Glomerular visceral epithelial cell (primary cell): Measurements from ENCODE around the gene PLA2G4A.

Experiments
- DNase-seq: peaks from one replicate; pipeline ENCODE4 v3.0.0-alpha.2; 2016; ENCODE audit errors: extremely low spot score

The PLA2G4A gene

DNA sequence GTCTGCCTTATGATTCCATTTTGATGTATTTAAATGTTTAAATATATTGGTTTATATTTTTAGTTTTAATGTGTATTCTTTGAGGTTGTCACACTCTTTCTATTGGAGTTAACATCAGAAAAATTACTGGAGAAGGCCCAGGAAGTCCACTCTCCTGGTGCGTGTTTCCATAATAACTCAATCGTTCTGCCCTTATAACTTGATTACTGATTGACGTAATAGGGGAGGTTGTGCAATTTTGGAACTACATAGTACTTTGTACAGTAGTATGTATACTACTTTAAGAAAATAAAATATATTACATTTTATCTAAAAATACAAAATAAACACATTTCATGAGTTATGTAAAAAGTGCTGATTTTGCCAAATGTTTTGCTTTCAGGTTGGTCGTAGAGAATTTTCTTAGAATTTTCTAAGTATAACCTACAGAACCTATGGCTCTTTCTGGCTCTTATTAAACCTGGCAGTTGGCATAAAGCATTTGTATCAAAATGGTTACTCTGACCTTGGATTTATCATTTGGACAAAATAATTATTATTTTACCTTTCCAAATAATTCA is 5.7 kb downstream of the PLA2G4A start:
- no peak for DNase-seq

DNA sequence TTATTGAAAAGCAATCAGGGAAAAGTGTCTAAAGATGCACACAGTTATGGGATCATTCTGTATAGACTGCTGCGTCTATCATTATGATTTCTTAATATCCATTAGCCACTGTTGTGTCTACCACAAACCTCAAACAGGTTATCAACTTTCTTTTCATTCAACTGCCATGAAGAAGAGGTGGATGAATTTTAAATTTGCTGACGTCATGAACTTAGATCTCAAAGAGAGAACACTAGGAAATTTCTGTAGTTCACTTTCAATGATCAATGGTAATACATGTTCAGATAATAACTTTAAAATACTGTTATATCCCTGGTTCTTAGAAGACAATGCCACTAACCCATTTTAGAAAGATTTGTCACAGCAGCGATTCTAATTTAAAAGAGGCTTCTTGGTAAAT is 6.7 kb downstream of the PLA2G4A start:
- DNase-seq: no peak

DNA sequence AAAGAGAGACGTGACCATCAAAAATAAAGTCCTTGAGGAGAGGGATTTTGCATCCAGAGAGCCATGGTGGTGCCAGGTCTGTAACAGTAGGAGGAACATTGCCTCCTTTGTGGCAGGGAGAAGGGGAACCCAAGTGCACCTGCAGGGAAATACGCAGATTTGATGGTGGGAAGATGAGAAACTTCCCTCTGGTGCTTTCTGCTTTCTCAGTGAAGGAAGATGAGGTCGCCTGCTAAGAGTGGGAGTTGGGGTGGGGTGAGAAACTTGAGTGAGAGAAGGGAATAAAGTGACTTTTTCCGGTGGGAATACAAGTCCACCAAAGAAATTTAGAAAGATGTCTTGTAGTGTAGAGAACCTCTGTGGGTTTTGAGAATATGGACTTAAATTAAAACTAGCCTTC is 9.1 kb downstream of the PLA2G4A start:
- no peak for DNase-seq

DNA sequence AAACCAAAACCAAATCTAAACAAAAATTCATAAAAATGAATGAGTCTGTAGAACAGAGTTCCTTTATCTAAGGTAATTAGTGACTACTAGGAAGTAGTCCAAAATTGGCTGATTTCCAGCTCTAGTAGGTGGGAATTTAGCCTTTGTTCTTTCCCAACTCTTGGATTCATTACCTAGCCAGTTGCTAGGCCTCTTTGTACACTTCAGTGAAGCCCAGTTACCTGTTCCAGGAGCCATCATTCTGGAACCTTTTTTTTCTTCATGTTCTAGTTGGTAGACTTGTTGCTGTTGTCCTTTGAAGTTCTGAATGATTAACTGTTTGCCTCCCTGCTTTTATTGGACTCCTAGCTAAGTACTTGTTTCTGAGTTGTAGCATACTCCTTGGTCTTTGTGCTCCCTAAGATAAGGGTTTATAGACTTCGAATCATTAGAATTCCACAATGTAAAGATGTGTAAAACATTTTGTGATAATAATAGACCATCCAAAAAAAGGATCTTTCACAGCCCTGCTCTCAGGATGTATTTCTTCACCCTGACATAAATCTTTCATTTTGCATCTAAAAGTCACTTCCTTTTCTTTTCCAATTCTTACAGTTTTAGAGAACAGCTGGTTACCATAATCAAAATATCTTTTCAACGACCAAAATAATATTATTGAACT is 9.8 kb downstream of the PLA2G4A start:
- DNase-seq: no peak

DNA sequence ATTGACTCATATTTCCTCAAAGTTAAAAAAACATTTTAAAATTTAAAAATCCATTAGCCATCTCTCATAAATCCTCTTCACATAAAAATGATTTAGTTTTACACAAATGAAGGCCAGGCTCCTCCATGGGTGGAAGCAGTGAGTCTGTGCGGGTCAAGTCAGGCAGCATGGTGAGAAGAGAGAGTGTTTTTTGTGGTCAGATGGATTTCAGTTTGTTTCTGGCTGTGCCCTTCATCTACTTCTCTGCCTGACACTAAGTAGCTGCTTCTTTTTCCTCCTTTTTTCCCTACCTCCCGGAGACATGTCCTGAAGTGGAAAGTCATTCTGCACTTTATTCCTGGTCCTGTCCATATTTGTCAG is 10.3 kb downstream of the PLA2G4A start:
- no peak for DNase-seq

DNA sequence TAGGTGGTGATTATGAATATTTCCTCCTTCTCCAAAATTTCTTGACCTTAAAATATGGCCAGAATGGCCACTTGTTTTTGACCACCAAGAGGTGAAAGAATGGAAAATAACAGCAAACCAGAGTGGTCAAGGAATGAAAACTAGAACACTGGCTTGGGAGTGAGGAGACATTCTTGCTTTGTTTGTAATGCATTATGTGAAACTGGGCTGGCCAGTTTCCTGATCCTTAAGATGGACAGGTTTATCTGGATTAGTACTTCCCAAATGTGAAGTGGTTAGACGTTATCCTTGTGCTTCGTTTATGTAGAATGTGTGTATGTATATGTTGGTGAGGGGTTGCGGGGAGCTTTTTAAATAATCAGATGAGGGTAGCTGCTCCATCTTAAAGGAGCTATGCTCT is 12.8 kb downstream of the PLA2G4A start:
- DNase-seq: no peak

DNA sequence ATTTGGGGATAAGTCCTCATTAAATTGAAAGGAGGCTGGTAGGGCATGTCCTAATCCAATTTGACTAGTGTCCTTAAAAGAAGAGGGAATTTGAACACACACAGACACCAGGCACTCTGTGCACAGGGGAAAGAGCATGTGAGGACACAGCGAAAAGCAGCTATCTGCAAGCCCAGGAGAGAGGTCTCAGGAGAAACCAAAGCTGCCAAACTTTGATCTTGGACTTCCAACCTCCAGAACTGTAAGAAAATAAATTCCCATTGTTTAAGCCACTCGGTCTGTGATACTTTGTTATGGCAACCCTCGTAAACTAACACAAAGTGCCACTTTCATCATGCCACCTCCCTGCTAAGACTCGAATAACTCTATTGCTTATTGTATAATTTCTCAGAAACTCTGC is 13.8 kb downstream of the PLA2G4A start:
- DNase-seq: no peak

DNA sequence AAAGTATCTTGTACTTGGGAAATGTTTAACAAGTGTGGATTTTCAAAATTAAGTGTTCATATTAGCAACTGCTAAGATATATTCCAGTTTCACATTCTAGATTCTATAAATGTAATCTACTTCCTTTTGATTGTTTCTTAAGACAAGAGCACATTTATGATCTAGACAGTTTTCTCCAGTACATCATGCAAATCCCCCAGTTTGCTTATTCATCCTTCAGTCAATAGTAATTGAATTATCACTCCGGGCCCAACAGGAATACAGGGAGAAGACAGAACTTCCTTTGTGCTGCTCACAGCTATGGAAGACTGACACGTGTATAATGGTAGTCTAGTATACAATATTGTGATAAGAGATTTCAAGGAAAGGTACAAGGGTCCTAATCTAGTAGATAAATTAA is 14.5 kb downstream of the PLA2G4A start:
- no peak for DNase-seq

DNA sequence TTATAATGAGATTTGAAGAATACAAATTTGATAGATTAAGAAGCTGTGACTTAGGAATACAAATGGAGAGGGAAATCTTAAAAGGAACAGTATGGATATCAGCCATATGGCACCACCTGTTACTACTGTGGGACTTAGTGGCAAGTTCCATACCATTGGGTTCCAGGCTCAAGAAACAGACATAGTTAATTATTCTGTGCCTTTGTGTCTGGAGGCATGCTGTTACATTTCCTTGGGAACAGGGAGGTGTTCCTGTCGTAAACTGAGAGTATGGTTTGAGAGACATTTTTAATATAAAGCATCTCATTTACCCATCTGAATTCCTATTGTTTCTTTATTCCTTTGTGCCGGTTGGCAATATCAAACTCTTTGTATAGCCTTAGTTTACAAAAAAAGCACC is 15.2 kb downstream of the PLA2G4A start:
- DNase-seq: no peak

DNA sequence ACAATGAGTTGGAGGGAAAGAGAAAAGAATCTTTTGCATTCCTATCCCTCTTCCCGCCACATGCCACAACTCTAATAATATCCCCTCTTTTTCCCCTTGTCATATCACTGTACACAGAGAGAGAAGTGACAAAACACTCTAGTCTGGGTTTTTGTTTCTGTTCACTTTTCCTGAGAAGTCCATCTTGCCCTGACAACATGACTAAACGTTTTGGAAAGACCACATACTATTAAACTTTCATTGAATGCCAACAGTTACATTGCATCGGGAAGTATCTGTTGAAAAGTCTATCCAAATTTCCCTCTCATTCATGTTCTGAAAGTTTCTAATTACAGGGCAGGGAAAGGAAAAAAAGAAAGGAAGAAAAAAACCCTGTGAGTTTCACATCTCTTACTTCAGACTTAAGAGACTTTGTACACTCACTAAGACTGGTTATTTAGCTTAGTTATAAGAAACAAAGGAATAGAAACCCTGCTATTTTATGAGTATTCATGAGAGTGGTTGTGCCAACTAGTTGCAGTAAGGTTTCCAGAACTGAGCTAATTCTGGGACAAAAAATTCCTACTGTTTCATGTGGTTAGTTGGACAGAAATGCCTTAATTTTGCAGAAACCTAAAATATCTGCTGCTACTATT is 16.9 kb downstream of the PLA2G4A start:
- DNase-seq: no peak

DNA sequence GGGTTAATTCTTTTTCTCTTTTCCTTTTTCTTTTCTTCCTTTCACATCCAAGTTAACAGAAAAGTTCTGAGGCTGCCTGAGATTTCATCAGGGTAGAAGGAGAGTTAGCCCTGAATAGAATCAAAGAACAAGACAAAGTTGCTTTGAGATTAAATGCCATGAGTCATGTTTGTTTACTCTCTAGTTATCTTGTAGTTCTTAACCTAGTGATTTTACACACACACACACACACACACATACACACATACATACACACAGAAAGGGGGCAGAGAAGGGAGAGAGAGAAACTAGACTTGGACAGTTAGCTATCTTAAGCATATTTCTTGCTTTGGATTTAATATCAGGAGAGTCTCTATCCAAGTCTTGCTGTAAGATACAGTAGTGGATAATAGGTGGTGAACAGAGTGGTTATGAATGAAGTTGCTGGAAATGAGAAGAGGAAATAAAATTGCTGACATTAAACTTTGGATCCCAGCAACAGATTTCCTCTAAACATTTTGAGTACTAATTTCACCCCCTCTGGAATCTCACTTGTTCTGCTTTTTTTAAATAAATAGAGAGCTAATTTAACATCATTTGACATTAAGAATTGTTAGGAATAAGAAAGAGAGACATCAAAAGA is 19.9 kb downstream of the PLA2G4A start:
- DNase-seq: no peak

DNA sequence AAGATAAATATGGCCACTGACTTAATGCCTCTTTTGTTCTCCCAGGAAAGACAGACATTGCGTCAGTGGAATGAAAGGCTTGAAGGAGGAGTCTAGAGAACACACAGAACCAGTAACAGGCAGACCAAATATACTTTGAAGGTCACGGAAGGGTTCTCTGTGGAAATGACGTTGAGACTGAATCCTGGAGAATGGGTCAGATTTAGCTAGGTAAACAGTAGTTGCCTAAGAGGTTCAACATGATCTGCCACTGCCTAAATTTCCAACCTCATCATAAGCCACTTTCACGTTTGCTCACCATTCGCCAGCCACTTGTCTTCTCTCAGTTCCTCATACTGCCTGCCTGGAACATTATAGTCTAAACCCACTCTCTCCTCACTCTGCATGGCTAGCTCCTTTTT is 20.5 kb downstream of the PLA2G4A start:
- no peak for DNase-seq

DNA sequence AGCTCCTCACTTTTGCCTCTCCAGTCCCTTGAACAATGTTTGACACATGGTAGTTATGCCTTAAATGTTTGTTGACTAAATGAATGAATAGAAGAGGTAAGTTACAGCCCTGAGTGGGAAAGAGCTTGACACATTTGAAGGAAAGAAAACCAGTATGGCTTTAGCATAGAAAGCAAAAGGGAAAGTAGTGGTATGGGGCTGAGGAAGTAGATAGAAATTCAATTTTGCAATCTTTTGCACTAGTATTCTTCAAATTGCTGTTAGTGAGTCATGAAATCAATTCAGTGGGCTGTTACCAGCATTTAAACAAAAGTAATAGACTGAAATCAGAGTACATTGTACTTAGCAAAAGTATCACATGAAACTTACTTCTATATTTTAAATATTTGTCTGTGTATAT is 21.1 kb downstream of the PLA2G4A start:
- no peak for DNase-seq

DNA sequence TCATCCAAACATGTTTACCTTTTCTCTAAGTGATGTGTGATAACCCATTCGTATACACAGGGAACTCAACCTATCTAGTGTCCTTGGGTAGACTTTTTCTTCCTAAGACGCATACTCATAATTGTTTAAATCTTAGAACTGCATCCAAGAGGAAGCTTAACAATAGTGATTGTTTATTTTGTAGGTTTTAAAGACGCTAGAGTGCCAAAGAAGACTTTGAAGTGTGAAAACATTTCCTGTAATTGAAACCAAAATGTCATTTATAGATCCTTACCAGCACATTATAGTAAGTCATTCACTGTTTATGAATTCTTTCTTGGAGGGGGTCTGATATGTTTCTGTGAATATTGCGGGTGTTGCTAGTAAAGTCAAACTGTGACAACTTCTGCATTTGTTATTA is 25.4 kb downstream of the PLA2G4A start:
- no peak for DNase-seq

DNA sequence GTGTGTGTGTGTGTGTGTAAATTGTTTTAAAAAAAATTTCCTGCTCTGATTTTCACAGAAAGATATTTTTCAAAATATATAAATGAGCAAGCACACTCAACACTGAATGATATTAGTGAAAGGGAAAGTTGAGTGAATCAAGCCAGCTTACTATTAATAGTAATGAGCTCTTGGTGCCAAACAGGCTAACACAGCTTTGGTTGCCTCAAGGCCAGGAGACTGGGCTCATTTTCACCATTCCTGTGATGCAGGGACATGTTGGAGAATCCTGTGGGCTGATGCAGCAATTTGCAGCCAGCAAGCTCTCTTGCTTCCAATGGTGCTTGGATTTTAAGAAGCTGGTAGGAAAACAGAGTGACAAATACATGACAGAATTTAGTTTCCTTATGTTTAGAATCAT is 30.2 kb downstream of the PLA2G4A start:
- DNase-seq: no peak

DNA sequence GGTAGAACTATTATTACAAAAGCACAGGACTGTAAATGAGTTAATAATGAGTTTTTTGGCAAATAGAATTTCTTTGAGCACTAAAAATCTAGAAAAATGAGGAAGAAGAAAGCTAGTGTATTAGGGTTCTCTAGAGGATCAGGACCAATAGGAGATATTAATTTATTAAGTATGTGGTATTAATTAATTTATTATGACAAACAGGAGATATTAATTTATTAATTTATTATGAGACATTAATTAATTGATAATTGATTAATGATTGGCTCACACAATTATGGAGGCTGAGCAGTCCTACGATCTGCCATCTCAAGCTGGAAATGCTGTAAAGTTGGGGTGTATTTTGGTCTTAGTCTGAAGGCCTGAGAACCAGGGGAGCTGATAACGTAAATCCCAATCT is 31.2 kb downstream of the PLA2G4A start:
- no peak for DNase-seq

DNA sequence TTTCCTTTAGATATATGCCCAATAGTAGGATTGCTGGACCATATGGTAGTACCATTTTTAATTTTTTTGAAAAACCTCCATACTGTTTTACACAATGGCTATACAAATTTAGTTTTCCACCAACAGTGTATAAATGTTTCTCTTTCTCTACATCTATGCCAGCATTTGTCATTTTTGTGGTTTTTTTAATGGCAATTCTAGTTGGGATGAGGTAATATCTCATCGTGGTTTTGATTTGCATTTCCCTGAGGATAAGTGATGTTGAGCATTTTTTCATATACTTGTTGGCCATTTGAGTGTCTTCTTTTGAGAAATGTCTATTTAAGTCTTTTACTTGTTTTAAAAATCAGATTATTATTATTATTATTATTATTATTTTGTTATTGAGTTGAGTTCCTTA is 35.5 kb downstream of the PLA2G4A start:
- DNase-seq: peak; percentile 35

DNA sequence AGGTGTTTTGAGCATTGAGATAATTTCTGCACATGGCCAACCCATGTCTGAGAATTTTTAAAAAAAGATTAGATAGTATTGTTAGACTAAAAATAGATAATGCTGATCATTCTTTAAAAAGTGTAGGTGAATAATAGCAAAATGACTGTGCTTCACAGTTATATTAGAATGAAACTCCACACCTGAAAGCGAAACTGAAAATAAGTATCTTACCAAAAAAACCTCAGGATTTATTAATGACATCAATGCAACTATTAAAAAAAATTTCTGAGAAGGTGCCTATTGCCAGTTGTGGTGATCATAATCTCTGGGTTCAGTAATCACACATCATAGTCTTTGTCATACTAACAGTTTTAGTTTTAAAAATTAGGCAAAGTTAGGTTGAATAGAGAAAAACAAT is 36.5 kb downstream of the PLA2G4A start:
- DNase-seq: no peak

DNA sequence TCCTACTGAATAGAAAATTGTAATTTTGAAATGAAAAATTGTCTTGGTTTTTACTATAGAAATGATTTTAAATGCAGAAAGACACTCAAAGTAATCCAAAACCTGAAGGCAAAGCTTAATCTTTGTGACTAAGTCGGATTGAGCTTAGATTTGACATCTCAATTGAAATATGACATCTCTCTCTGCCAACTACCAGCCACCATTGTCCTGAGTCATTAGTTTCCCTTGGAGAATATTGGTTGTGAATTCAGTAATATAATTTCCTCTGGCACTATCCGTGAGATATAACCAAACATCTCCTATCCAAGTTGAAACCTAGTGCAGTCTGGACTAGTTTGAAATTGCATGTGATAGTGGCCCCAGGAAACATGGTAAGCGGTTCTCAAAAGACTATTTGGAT is 37.1 kb downstream of the PLA2G4A start:
- no peak for DNase-seq

DNA sequence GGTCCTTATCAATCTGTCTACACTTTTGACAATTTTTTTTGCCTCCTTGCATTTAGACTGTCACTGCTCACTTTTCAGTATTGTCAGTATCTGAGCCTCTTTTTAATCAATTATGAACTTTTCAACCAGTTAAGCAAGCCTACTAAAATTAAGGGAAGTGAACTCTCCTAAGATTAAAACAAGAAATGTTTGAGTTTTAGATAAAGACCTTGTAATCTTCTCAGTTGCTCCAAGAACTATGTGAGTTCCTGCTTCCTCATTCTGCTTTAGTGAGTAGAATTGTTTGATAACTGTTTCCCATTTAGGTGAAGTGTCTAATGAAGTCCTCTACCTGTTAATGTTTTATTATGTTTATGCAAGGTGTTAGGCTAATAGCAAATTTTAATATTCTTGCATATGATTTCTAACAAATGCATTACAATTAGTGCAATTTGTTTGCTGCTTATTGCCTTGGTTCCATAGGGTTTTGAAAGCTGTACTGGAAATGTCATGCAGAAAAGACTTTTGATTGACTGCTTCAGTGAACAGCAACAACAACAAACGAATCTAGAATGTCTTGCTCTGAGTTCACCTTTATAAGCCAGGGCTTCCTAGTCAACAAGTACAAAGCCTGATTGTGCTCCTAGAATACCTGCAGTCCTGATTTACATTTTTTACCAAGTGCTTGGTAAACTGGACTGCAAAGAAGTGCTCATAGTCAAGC is 40.9 kb downstream of the PLA2G4A start:
- DNase-seq: no peak

DNA sequence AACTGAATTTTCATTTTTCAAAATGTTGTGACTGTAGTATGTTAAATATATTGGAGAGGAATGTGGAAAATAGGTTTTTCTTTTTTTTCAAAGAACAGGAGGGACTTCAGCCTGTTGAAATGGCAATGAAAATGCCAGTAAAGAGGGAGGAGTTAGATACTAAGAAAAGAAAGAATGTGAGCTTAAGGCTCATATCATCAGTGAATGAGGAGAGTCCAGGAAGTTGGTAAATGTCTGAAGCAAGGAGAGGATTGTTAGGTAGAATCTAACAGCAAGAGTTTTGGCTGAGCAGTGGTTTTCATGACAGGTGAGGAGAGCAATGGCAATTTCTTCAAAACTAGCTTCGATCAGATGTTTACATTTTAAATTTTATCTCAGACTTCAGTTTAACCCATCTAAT is 43.0 kb downstream of the PLA2G4A start:
- DNase-seq: no peak

DNA sequence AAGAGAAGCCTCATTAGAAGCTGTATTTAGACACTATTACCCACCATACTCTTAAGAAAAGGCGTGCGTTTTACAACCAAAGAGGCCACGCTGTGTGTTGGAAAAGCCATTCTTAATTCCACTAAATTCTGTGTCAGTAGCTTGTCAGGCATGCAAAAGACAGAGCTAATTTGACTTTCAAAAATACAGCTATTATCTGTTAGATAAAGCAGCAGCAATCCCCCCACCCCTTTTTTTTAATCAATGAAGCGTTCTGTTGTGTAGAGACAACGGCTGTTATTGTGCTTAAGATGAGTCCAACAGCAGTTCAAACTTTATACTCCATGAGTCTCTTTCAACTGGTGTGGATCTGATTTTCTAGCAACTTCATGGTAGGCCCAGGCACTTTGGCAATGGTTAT is 43.5 kb downstream of the PLA2G4A start:
- no peak for DNase-seq

DNA sequence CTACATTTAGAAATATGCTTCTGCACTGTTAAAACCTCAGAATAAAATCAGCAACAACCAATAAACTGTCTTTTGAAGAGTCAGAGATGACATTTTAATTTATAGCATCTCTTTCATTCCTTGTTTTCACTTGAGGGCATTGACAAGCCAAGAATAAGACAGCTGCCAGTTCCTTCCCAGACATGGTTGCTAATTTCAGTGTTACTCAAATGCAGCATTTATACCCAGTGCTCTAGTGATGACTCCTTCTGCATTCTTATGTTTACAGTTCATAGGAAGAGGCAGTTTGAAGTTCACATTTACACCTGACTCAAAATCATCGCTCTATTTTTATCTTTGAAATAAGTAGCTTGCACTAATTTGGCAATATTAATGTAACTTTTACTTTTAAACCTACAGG is 44.9 kb downstream of the PLA2G4A start:
- no peak for DNase-seq
